Activated CD8-positive, alpha-beta memory T cell treated with anti-CD3 and anti-CD28 coated beads, Interleukin-2, amount 10 ng/mL, durations not matched to agents 7 days and 5 days (primary cell): Measurements from ENCODE around the gene COMMD1. TPM values are rescaled to one million over a fixed set of nuclear protein-coding genes. Genes with fewer than 3 reads are reported as not detected.

Source experiments
- ATAC-seq: fragments of 150-1000 bp; cut with Tn5 transposase; one replicate; pipeline ENCODE4 v1.10.0; 2021; ENCODE audit warnings: moderate library complexity
- CTCF ChIA-PET: fragments of 350-600 bp; sonication (Branson Sonifier 250); formaldehyde crosslinking; loops from one replicate; lab custom pipeline; 2021; ENCODE audit warnings: antibody characterized with exemption; lab: Charles Lee
- DNase-seq: peaks from one replicate; pipeline ENCODE4 v3.0.0-alpha.2; 2020
- H3K27ac Mint-ChIP-seq: one replicate; pipeline ENCODE4 v1.8.0; 2021; ENCODE audit warnings: mild to moderate bottlenecking, mixed read lengths
- H3K27me3 Mint-ChIP-seq: one replicate; pipeline ENCODE4 v1.8.0; 2021; ENCODE audit warnings: mixed read lengths
- H3K36me3 Mint-ChIP-seq: one replicate; pipeline ENCODE4 v1.8.0; 2021; ENCODE audit warnings: mild to moderate bottlenecking, mixed read lengths
- H3K4me1 Mint-ChIP-seq: one replicate; pipeline ENCODE4 v1.8.0; 2021; ENCODE audit warnings: mixed read lengths
- H3K4me3 Mint-ChIP-seq: one replicate; pipeline ENCODE4 v1.8.0; 2021; ENCODE audit warnings: mild to moderate bottlenecking, moderate library complexity, mixed read lengths
- H3K9me3 Mint-ChIP-seq: one replicate; pipeline ENCODE4 v1.8.0; 2022; ENCODE audit warnings: low read depth, mixed read lengths
- total RNA-seq, 2 experiments: library from RNA; stranded (reverse); gene quantifications; one replicate each; pipeline ENCODE4 v1.2.3, GENCODE V29; 2021

COMMD1 gene
- total RNA-seq, 2 experiments from 2014 or later: 27.4 to 33.0 TPM

DNA sequence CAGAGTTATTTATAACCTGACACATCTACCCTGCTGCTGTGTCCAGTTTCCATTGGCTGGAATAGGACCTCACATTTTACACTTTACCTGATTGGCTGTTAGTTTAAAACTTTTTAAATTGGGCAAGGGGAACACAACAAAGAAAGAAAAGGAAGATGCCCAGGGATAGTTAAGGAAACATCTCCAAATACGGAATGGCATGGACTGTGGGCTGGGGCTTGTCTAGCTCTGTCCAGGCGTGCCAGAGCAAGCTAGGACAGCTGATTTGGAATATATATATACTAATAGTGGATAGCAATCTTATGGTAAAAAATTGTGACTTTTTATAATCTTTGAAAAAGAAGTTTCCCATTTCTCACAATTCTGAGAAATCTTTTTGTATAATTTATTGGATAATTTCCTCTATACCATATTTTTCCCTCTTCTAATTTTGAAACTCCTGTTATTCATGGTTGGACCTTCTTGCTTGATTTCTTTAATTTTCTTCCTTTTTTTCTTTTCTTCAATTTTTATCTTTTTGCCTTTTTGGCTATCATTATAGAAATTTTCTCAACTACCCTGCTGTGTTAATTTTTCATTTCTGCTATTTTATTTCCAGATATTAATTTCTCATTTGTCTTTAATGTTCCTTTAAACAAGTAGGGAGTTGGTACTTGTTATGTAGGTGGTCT is 55.9 kb downstream of the COMMD1 start:
- Mint-ChIP-seq H3K36me3 (no peaks in the 10 kb centered on the region), H3K4me1 (peaks cover 3% of the 10 kb centered on the region), H3K9me3 (no peaks in the 10 kb centered on the region), H3K4me3 (no peak overlapping the region), H3K27me3 (no peaks in the 10 kb centered on the region), H3K27ac (no peak overlapping the region)
- CTCF ChIA-PET: no interaction called here
- no peak for ATAC-seq
- no peak for DNase-seq

DNA sequence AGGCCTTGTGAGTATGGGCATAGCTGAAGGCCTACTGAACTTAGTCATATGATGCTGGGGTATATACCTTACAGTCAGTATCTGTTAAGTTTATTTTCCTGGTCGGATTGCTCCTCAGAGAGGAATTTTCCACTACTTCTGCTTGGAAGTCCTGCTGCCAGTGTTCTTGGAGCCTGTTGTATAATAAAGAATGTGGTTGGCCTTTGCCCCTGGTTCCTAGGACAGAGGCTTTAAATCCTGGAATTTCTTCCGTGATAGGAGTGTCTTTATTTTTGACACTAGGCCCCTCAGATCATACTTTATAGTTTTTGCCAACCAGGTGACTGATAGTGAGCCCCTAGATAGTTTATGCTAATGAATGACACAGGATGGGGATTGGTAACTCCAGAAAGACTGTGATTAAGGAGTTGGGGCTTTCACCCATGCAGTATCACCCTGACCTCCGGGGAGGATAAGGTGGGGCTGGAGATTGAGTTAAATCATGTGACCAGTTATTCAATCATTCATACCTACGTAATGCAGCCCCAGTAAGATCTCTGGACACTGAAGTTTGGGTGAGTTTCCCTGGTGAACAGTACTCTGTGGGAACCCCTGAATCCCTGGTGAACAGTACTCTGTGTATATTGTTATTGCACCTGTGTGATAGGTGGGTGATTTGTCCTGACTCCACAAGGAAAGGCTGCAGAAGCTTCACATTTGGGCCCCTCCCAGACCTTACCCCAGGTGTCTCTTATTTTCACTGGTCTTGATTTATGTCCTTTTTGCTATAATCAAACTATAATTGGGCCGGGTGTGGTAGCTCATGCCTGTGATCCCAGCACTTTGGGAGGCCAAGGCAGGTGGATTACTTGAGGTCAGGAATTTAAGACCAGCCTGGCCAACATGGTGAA is 56.9 kb downstream of the COMMD1 start:
- CTCF ChIA-PET: no interaction called here
- Mint-ChIP-seq H3K4me3 (no peak overlapping the region), H3K27ac (no peak overlapping the region), H3K9me3 (no peaks in the 10 kb centered on the region), H3K4me1 (peaks cover 3% of the 10 kb centered on the region), H3K36me3 (no peaks in the 10 kb centered on the region), H3K27me3 (no peaks in the 10 kb centered on the region)
- ATAC-seq (no peak), DNase-seq (no peak)

DNA sequence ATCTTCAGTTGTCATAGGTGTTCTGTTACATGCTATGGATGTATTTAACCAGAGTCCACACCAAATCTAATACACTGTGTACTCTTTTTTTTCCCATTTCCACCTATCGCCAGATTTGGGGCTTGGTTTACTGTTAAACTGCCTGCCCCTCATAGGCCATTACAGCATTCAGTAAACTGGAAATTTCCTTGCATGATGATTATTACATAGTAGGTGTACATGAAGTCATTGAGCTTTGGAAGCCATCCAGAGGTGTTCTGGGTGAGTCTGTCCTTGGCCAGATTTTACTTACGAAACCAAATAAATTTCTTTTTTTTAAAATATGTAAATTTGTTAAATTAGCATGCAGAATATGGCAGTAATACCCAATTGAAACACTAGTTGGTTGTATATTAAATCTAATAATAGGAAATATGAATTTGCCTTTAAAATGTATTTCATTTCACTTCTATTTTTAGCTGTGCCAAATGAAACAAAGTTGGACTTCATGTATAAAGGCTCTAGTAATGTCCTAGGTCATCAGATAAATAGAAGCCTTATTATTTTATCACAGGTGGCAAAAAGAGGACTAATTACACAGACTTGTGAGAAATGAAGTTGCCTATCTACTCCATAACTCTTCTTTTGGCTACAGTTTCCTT is 60.7 kb downstream of the COMMD1 start:
- no peak for ATAC-seq
- no peaks in the 10 kb centered on the region for H3K9me3 Mint-ChIP-seq
- CTCF ChIA-PET: no interaction called here

DNA sequence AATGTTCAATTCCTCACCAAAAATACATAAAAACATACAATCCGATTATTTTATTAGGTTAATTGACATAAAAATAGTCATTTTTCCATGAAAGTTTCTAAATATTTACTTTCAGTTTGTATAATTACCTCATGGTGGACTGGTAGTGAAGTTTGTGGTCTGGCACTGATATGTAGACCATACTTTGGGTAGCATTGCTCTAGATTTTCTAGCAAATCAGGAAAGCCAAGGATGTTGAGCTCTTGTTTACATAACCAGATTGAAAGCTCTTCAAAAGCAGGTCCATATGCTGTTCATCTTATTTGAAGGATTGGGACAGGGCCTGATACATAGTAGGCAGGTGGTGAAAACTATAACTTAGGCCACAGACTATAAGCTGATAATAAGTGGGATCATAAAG is 61.8 kb downstream of the COMMD1 start:
- DNase-seq (no peak), ATAC-seq (no peak)
- Mint-ChIP-seq H3K4me3 (no peak overlapping the region), H3K9me3 (no peaks in the 10 kb centered on the region), H3K27me3 (no peaks in the 10 kb centered on the region), H3K4me1 (no peaks in the 10 kb centered on the region), H3K27ac (no peak overlapping the region), H3K36me3 (no peaks in the 10 kb centered on the region)
- CTCF ChIA-PET: no interaction called here

More for the DNA sequence above, 60.7 kb downstream of the COMMD1 start:
- Mint-ChIP-seq H3K4me1 (no peaks in the 10 kb centered on the region), H3K4me3 (no peak overlapping the region), H3K27ac (no peak overlapping the region), H3K27me3 (no peaks in the 10 kb centered on the region), H3K36me3 (no peaks in the 10 kb centered on the region)
- no peak for DNase-seq

DNA sequence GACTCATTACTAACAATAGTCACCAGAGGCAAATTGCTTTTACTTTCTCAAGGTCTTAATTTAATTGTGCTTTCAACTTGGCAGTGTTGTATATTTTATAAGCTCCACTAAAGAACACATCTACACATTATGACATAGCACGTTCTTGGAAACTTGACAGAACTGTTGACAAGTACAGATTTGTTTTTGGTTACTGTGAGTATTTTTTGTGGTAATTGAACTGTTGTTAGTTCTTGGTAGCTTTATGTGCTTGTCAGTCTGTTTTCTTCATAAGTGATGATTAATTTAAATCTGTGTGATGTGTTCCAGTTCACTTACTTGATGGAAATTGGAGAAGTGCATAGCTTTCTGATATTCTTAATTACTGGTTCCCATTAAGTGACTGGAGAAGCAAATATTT is 63.9 kb downstream of the COMMD1 start:
- no peak overlapping the region for H3K4me3 Mint-ChIP-seq
- ATAC-seq: no peak
- no peaks in the 10 kb centered on the region for H3K4me1 Mint-ChIP-seq
- H3K27ac Mint-ChIP-seq: no peak overlapping the region
- H3K9me3 Mint-ChIP-seq: no peaks in the 10 kb centered on the region
- H3K36me3 Mint-ChIP-seq: no peaks in the 10 kb centered on the region
- CTCF ChIA-PET: no interaction called here
- no peaks in the 10 kb centered on the region for H3K27me3 Mint-ChIP-seq
- no peak for DNase-seq

DNA sequence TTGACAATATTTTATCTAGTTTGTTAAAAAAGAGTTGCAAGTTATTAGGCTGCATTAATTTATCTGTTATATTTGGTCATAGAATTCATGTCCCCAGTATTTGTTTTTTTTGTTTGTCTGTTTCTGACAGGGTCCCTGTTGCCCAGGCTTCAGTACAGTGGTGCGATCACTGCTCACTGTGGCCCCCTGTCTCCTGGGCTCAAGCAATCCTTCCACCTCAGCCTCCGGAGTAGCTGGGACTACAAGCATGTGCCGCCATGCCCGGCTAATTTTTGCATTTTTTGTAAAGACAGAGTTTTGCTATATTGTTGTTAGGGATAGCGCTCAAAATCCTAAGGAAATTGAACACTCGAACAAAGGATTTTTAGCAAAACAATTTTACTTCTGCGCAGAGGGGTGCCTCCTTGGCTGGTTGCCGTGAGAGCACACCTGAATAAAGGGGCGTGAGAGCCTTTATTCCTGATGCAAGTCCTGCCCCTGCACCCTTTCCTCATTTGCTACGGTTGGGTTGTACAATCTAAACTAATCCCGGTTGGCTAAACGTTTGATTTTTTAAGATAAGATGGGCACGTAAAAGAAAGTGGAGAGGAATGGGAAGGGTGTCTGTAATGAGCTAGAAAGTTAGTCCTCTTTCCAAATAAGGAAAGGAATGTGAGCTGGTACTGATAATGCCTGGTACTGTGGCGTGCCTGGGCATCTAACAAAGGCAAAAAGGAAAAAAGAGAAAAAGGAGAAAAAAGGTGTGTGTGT is 65.5 kb downstream of the COMMD1 start:
- ATAC-seq: no peak
- Mint-ChIP-seq H3K27ac (no peak overlapping the region), H3K9me3 (no peaks in the 10 kb centered on the region), H3K4me3 (no peak overlapping the region), H3K4me1 (no peaks in the 10 kb centered on the region), H3K27me3 (no peaks in the 10 kb centered on the region), H3K36me3 (no peaks in the 10 kb centered on the region)
- CTCF ChIA-PET: no interaction called here
- DNase-seq: no peak

DNA sequence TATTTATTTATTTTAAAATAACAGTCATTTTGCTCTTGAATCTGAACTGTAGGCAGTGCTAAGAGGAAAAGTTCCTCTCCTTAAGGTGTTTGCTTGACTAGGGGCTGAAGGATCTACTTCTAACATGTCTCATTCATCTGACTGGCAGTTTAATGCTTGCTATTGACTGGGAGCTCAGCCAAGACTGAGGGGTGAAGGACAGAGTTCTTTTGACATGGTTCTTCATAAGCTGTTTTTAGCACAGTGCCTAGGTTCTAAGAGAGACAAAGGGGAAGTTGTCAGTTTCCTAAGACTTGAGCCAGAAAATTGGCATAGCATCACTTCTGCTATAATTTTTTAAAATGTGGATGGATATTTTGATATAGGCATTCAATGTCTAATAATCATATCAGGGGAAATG is 73.0 kb downstream of the COMMD1 start:
- Mint-ChIP-seq H3K27me3 (no peaks in the 10 kb centered on the region), H3K9me3 (peaks cover 4% of the 10 kb centered on the region), H3K27ac (no peak overlapping the region), H3K36me3 (peaks cover 9% of the 10 kb centered on the region), H3K4me3 (no peak overlapping the region), H3K4me1 (peaks cover 5% of the 10 kb centered on the region)
- no peak for ATAC-seq
- DNase-seq: no peak
- CTCF ChIA-PET: interaction anchor here (1.1 kb wide), 1 partner anchor 15 kb away, joined by 3 read pairs; no protein-coding TSS in a partner anchor

DNA sequence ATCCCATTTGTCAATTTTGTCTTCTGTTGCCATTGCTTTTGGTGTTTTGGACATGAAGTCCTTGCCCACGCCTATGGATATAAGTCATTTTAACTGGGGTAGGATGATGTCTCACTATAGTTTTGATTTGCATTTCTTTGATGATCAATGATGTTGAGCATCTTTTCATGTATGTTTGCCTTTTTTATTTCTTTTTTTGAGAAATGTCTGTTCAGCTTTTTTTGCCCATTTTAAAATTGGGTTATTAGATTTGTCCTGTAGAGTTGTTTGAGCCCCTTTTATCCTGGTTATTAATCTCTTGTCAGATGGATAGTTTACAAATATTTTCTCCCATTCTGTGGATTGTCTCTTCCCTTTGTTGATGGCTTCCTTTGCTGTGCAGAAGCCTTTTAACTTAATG is 75.3 kb downstream of the COMMD1 start:
- Mint-ChIP-seq H3K27me3 (no peaks in the 10 kb centered on the region), H3K36me3 (peaks cover 9% of the 10 kb centered on the region), H3K4me3 (no peak overlapping the region), H3K4me1 (peaks cover 5% of the 10 kb centered on the region), H3K27ac (no peak overlapping the region), H3K9me3 (peaks cover 7% of the 10 kb centered on the region)
- CTCF ChIA-PET: no interaction called here
- DNase-seq (no peak), ATAC-seq (no peak)

DNA sequence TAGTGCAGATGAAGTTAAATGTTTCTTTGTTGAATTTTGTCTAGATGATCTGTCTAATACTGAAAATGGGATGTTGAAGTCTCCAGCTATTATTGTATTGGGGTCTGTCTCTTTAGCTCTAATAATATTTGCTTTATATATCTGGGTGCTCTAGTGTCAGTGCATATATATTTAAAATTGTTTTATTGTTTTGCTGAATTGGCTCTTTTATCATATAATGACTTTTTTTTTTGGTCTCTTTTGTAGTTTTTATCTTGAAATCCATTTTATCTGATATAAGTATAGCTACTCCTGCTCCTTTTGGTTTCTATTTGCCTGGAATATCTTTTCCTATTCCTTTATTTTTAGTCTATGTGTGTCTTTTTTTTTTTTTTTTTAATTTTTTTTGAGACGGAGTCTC is 79.2 kb downstream of the COMMD1 start:
- peaks cover 7% of the 10 kb centered on the region for H3K9me3 Mint-ChIP-seq
- H3K27ac Mint-ChIP-seq: no peak overlapping the region
- ATAC-seq (no peak), DNase-seq (no peak)
- no peak overlapping the region for H3K4me3 Mint-ChIP-seq
- H3K4me1 Mint-ChIP-seq: peaks cover 5% of the 10 kb centered on the region
- H3K27me3 Mint-ChIP-seq: no peaks in the 10 kb centered on the region
- CTCF ChIA-PET: interaction anchor here (0.6 kb wide), 1 partner anchor 343 kb away, joined by 4 read pairs; no protein-coding TSS in a partner anchor
- H3K36me3 Mint-ChIP-seq: peaks cover 11% of the 10 kb centered on the region

DNA sequence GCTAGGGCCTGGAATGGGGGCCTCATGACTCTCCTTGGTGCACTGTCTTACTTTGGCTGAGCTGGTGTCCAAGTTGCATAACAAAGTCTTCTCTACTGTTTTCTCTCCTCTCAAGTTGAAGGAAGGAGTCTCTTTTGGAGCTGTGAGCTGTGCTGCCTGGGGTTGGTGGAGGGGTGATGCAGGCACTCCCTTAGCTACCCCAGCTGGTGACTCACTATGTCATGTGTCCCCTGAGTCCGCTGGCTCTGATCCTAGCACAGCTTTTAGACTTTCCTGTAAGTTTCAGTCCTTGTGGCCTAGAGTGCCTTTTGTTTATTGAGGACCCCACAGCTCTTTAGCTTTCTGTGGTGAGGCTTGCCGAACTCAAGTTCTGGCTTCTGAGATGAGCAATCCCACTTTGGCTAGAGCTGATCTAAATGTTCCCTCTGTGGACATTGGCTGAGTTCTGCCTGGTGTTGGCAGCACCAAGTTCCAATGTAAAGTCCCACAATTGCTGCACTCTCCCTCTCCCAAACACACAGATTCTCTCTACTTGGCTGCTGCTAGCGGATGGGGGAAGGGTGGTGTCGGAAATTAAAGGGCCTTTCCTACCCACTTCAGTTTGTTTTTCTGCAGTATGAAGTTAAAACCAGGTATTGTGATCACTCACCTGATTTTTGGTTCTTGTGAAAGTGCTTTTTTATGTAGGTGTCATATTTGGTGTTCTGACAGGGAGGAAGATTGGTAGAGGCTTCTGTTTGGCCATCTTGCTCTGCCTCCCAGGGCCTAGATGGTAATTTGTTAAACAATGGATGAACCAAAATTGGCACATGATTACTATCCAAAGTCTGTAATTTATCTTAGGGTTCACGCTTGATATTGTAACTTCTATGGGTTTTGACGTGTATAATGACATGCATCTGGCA is 83.2 kb downstream of the COMMD1 start:
- DNase-seq: no peak
- peaks cover 1% of the 10 kb centered on the region for H3K9me3 Mint-ChIP-seq
- H3K36me3 Mint-ChIP-seq: peaks cover 5% of the 10 kb centered on the region
- no peak for ATAC-seq
- H3K27me3 Mint-ChIP-seq: no peaks in the 10 kb centered on the region
- H3K27ac Mint-ChIP-seq: no peak overlapping the region
- CTCF ChIA-PET: no interaction called here
- no peaks in the 10 kb centered on the region for H3K4me1 Mint-ChIP-seq
- no peak overlapping the region for H3K4me3 Mint-ChIP-seq

DNA sequence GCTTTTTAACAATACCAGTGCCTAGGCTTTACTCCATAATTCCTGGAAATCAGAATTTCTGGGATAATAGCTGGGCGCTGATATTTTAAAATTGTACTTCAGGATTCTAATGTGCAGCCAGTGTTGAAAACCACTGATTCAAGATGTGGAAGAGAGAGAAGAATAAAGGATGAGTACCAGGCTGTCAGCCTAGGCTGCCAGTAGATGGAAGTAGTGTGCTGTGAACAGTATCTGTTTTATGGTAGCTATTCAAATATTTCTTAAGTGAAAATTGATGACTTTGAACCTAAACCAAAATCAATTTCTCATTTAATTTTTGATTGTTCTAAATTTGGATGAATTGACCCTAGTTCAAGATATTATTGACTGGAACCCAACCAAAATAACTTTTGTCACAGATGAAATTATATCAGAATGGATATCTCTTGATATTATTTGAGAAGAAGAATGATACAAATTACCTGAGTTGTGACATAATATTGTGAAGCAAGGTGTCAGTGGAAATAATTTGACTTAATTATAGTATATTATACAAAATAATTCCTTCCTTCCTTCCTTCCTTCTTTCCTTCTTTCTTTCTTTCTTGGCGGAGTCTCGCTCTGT is 88.0 kb downstream of the COMMD1 start:
- no peak overlapping the region for H3K4me3 Mint-ChIP-seq
- DNase-seq: peak; percentile 49
- CTCF ChIA-PET: interaction anchor here (0.6 to 5.5 kb wide), 13 partner anchors 11 to 464 kb away, joined by 3 to 55 read pairs (median 3); no protein-coding TSS in a partner anchor
- ATAC-seq: peak; percentile 64
- H3K27me3 Mint-ChIP-seq: no peaks in the 10 kb centered on the region
- no peak overlapping the region for H3K27ac Mint-ChIP-seq
- peaks cover 8% of the 10 kb centered on the region for H3K4me1 Mint-ChIP-seq
- H3K36me3 Mint-ChIP-seq: peaks cover 3% of the 10 kb centered on the region
- H3K9me3 Mint-ChIP-seq: no peaks in the 10 kb centered on the region

DNA sequence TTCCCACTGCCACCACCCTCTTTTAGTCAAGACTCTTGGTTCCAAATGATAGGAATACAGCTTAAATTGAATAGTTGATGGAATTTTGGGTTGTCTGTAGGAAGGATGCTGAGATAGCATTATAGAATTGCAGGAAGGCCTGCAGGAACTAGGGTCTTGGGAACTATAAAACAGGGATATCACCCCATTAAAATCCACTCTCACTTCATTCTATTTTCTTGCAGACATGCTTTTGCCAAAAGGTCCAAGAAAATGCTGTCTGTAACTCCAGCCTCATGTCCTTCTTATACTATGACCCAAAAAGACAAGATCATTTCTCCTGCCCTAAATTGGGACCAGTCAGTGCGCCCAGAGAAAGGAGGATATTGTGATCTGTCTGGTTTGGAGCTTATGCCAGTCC is 89.1 kb downstream of the COMMD1 start:
- DNase-seq (no peak), ATAC-seq (no peak)
- H3K4me1 Mint-ChIP-seq: peaks cover 8% of the 10 kb centered on the region
- no peak overlapping the region for H3K4me3 Mint-ChIP-seq
- no peaks in the 10 kb centered on the region for H3K9me3 Mint-ChIP-seq
- CTCF ChIA-PET: interaction anchor here (1.1 to 5.5 kb wide), 3 partner anchors 125 to 418 kb away, joined by 3 to 55 read pairs (median 3); no protein-coding TSS in a partner anchor
- no peak overlapping the region for H3K27ac Mint-ChIP-seq
- peaks cover 3% of the 10 kb centered on the region for H3K36me3 Mint-ChIP-seq
- H3K27me3 Mint-ChIP-seq: no peaks in the 10 kb centered on the region
